DND-41 (cell line): ENCODE results near the gene HES2.

Experiments
- CTCF ChIP-seq: IDR thresholded peaks from 2 replicates; pipeline ENCODE4 v1.5.1; 2012; ENCODE audit warnings: borderline replicate concordance, low read length, moderate library complexity, mild to moderate bottlenecking; ENCODE audit not compliant: poor library complexity, severe bottlenecking; ENCODE audit errors: extremely low read depth
- EZH2 ChIP-seq: IDR thresholded peaks from 3 replicates; pipeline ENCODE4 v1.6.1; 2012; ENCODE audit warnings: borderline replicate concordance, low read depth, mild to moderate bottlenecking, moderate library complexity, low read length, inconsistent platforms; ENCODE audit not compliant: severe bottlenecking

DNA sequence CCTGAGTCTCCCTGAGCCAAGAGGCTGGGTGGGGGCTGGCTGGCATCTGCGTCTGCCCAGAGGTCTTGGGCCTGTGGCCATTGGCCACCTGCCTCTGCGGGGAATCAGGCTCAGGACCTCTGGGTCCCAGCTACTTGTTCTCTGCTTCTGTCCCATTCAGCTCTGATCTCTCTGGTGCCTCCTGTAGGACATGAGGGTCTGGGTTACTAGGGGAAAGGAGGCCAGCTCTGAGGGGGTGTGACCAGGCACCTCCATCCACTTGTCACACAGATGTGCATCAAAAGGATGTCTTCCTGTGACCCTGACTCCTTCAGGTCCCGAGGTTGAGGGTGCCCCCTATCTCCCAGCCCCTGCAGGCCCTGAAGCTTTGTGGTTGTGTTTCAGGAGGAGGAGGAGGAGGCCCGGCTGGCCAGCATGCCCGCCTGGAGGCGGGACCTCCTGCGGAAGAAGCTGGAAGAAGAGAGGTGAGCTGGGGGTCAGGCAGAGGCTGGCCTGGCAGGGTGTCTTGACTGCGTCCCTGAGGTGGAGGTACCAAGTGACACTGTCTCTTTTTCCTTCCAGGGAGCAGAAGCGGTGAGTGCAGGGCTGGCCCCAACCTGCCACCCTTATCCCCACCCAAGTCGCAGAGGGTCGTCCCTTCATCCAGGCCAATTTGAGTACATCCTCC lies 37.2 kb upstream of the HES2 start:
- TF ChIP-seq EZH2 (no peak), CTCF (no peak)
